HL-60 (cell line): Measurements from ENCODE around the gene POSTN.

Experiments used
- DNase-seq, 2 experiments: peaks; one replicate each; pipeline ENCODE4 v3.0.0-alpha.2; 2010 to 2020; ENCODE audit warnings: low read depth in 1 of 2, low spot score in 1 of 2
- H3K27ac ChIP-seq: fragments of 250-450 bp; sonication (Bioruptor Pico); replicated peaks from 2 replicates; pipeline ENCODE4 v1.5.1; 2020; ENCODE audit warnings: mild to moderate bottlenecking, moderate library complexity
- H3K27me3 ChIP-seq: fragments of 250-450 bp; sonication (Bioruptor Pico); 2 replicates; pipeline ENCODE4 v1.5.1; 2021; ENCODE audit warnings: mild to moderate bottlenecking, moderate library complexity; ENCODE audit not compliant: insufficient read depth, poor library complexity, severe bottlenecking
- H3K4me3 ChIP-seq: replicated peaks from 2 replicates; pipeline ENCODE4 v1.5.1; 2011; ENCODE audit warnings: mild to moderate bottlenecking, control low read depth, low read length; ENCODE audit not compliant: insufficient read depth
- CTCF ChIP-seq: IDR thresholded peaks from one replicate; pipeline ENCODE4 v1.5.1; 2011; ENCODE audit warnings: low read length, control low read depth, inconsistent platforms; ENCODE audit not compliant: insufficient read depth
- GABPA ChIP-seq: IDR thresholded peaks from 2 replicates; pipeline ENCODE4 v1.6.1; 2012; ENCODE audit warnings: low read depth
- POLR2AphosphoS5 ChIP-seq: IDR thresholded peaks from 2 replicates; pipeline ENCODE4 v1.6.1; 2012; ENCODE audit warnings: low read depth
- SPI1 ChIP-seq: IDR thresholded peaks from 2 replicates; pipeline ENCODE4 v1.6.1; 2012; ENCODE audit warnings: low read depth, mild to moderate bottlenecking, borderline replicate concordance
- TF ChIP-seq, protein P1 (sequence below): IDR thresholded peaks from 2 replicates; pipeline ENCODE4 v1.6.1; 2012; ENCODE audit warnings: low read depth; ENCODE audit not compliant: insufficient replicate concordance

Gene POSTN

GRCh38 chr13:37534676-37535075, 63.9 kb downstream of the POSTN start:
- Histone ChIP-seq H3K27ac (no peak overlapping the region), H3K27me3 (no peaks in the 10 kb centered on the region), H3K4me3 (no peak overlapping the region)
- no peak for DNase-seq
- no peak for TF ChIP-seq GABPA
- TF ChIP-seq, protein P1, sequence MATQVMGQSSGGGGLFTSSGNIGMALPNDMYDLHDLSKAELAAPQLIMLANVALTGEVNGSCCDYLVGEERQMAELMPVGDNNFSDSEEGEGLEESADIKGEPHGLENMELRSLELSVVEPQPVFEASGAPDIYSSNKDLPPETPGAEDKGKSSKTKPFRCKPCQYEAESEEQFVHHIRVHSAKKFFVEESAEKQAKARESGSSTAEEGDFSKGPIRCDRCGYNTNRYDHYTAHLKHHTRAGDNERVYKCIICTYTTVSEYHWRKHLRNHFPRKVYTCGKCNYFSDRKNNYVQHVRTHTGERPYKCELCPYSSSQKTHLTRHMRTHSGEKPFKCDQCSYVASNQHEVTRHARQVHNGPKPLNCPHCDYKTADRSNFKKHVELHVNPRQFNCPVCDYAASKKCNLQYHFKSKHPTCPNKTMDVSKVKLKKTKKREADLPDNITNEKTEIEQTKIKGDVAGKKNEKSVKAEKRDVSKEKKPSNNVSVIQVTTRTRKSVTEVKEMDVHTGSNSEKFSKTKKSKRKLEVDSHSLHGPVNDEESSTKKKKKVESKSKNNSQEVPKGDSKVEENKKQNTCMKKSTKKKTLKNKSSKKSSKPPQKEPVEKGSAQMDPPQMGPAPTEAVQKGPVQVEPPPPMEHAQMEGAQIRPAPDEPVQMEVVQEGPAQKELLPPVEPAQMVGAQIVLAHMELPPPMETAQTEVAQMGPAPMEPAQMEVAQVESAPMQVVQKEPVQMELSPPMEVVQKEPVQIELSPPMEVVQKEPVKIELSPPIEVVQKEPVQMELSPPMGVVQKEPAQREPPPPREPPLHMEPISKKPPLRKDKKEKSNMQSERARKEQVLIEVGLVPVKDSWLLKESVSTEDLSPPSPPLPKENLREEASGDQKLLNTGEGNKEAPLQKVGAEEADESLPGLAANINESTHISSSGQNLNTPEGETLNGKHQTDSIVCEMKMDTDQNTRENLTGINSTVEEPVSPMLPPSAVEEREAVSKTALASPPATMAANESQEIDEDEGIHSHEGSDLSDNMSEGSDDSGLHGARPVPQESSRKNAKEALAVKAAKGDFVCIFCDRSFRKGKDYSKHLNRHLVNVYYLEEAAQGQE = no peak
- no peak for TF ChIP-seq POLR2AphosphoS5
- no peak for TF ChIP-seq CTCF

DNA sequence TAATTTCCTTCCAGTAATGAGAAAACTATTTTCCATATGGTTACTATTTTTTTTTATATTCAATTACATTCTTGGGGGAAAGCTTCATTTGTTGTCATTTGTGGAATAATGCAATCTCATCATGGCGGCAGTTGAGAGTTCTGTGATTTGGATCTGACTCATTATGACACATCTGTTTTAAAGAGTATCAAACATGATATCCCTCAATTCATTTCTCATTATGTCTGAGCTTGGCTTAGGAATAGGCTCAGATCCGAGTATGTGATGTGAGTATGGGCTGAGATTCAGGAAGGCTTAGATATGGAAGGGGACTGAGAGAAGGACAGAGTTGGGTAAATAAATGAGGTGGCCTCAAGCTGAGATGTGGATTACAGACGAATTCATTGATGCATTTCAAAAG, 64.4 kb downstream of the POSTN start:
- no peak for DNase-seq
- H3K27me3 ChIP-seq = no peaks in the 10 kb centered on the region
- no peak overlapping the region for H3K27ac ChIP-seq
- H3K4me3 ChIP-seq = no peak overlapping the region
- TF ChIP-seq CTCF = no peak
- TF ChIP-seq GABPA = no peak
- TF ChIP-seq, protein P1 = no peak
- TF ChIP-seq SPI1 = no peak
- no peak for TF ChIP-seq POLR2AphosphoS5

- no peak for TF ChIP-seq POLR2AphosphoS5
- TF ChIP-seq SPI1 = no peak
- TF ChIP-seq, protein P1 = no peak
- TF ChIP-seq CTCF = no peak
- no peak for TF ChIP-seq GABPA
- no peak for DNase-seq
- Histone ChIP-seq H3K4me3 (no peak overlapping the region), H3K27me3 (no peaks in the 10 kb centered on the region), H3K27ac (no peak overlapping the region)
These were observed 67.5 kb downstream of the POSTN start for GRCh38 chr13:37531049-37531448.
